Spleen (tissue), 11 donors: Measurements from ENCODE around the gene DICER1. TPM values are rescaled to one million over a fixed set of nuclear protein-coding genes. Genes with fewer than 3 reads are reported as not detected.
A peak's percentile ranks its signal among the peaks of the same experiment; 100 is the strongest.

Experiments used
- DNase-seq: peaks from one replicate; pipeline ENCODE4 v3.0.0-alpha.2; 2020
- H3K27ac ChIP-seq, 8 donors: fragments of 200-600 bp; sonication (generic) in 7 of 8; 1 replicate in 4 of 8; 2 replicates in 4 of 8; pipeline versions ENCODE4 v1.5.0 to v1.8.0; 2016 to 2021; ENCODE audit warnings: inconsistent platforms in 4 of 8, mild to moderate bottlenecking in 4 of 8, moderate library complexity in 1 of 8
- H3K27me3 ChIP-seq, 7 donors: fragments of 200-600 bp; sonication (generic) in 6 of 7; replicated peaks in 1 of 7; 1 replicate in 4 of 7; 2 replicates in 3 of 7; pipeline versions ENCODE4 v1.5.0 to v1.8.0; 2016 to 2021; ENCODE audit warnings: inconsistent platforms in 3 of 7, mild to moderate bottlenecking in 1 of 7
- H3K36me3 ChIP-seq, 6 donors: fragments of 200-600 bp; sonication (generic) in 5 of 6; 1 replicate in 4 of 6; 2 replicates in 2 of 6; pipeline versions ENCODE4 v1.5.0 to v1.8.0; 2016 to 2021; ENCODE audit warnings: inconsistent platforms in 2 of 6
- H3K4me1 ChIP-seq, 6 donors: fragments of 200-600 bp; sonication (generic) in 5 of 6; 1 replicate in 3 of 6; 2 replicates in 3 of 6; pipeline versions ENCODE4 v1.5.0 to v1.8.0; 2016 to 2021; ENCODE audit warnings: inconsistent platforms in 3 of 6
- H3K4me3 ChIP-seq, 8 donors: fragments of 200-600 bp; sonication (generic) in 7 of 8; 1 replicate in 4 of 8; 2 replicates in 4 of 8; pipeline versions ENCODE4 v1.5.0 to v1.8.0; 2016 to 2021; ENCODE audit warnings: inconsistent platforms in 4 of 8, mild to moderate bottlenecking in 4 of 8, moderate library complexity in 2 of 8
- H3K9me3 ChIP-seq, 8 donors: fragments of 200-600 bp; sonication (generic) in 7 of 8; 1 replicate in 4 of 8; 2 replicates in 4 of 8; pipeline versions ENCODE4 v1.5.0 to v1.8.0; 2016 to 2021; ENCODE audit warnings: inconsistent platforms in 4 of 8
- POLR2A ChIP-seq, 3 donors: fragments of 450-650 bp; IDR thresholded peaks; one replicate each; pipeline ENCODE4 v1.5.1; 2017; ENCODE audit warnings: antibody characterized with exemption in 3 of 3, mild to moderate bottlenecking in 1 of 3
- POLR2AphosphoS5 ChIP-seq, 3 donors: sonication (generic); formaldehyde crosslinking; IDR thresholded peaks; one replicate each; pipeline ENCODE4 v1.5.1; 2017; ENCODE audit warnings: antibody characterized with exemption in 3 of 3
- WGBS, 5 donors: extraction: QIAGEN DNeasy Blood & Tissue Kit in 3 of 5; methylation state at CpG; one replicate each; pipeline versions ENCODE4 v1.1.5 to v1.1.7; 2013 to 2018; 5-methylcytosine and 5-hydroxymethylcytosine counted together
- intact Hi-C: fragments of 100-400 bp; cut with DNase I; formaldehyde crosslinking; loops from one replicate; pipeline ENCODE4 v1.15.0; 2023; ENCODE audit warnings: low total_unique reads
- polyA plus RNA-seq, 3 donors: library from polyadenylated mRNA; stranded (reverse); fragments of 200-250 nt; gene quantifications; one replicate each; pipeline ENCODE4 v1.2.1, GENCODE V29; 2013
- total RNA-seq, 7 donors: library from RNA; depleted of rRNA in 3 of 7; stranded (reverse); fragments of >200 nt in 3 of 7; fragmentation: NEBNext Ultra II Directional in 4 of 7; extraction: Animal tissue kit (Norgen Biotek cat#: 25700) in 4 of 7; gene quantifications; one replicate each; pipeline versions ENCODE4 v1.1.0 to v1.2.1, GENCODE V29; 2016 to 2021
- TF ChIP-seq, protein P1 (sequence below), 11 experiments: fragments of 200-600 bp in 7 of 11; fragments of 450-650 bp in 4 of 11; sonication (generic) in 4 of 11; IDR thresholded peaks in 8 of 11; conservative IDR thresholded peaks in 3 of 11; 1 replicate in 7 of 11; 2 replicates in 4 of 11; pipeline versions ENCODE4 v1.4.0 to v1.8.0; 2016 to 2021; ENCODE audit warnings: antibody characterized with exemption in 11 of 11, inconsistent platforms in 4 of 11, mild to moderate bottlenecking in 1 of 11
- donor health status: healthy with polysubstance abuse.
- donor health status: DM: no; HTN: no; CAD: no; lungs with moderate emphysema.
- donor health status: DM: no; HTN: no; CAD: no.
- donor health status: Bipolar disorder and iron deficiency.
- donor health status: healthy.
- donor health status: DM: no; HTN: no; CAD: no.
- donor health status: DM: yes; HTN: yes; CAD: no.

The DICER1 gene
- total and polyA plus RNA-seq, 10 donors: 7.1 to 124 (median 73.5) TPM

DNA sequence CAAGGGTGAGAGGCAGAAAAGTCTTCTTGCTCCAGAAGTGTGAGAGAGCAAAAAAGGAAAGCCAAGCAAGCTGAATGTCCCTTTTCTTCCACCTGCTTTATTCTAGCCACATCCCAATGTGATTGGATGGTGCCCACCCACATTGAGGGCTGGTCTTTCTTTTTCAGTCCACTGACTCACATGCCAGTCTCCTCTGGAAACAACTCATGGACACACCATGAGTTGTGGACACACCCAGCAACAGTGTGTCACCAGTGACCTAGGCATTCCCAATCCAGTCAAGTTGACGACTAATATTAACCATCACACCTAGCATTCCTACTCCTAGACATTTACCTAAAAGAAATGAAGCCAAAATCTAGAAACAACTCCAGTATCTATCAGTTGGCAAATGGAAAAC lies 7.2 kb upstream of the DICER1 start:
- Histone ChIP-seq H3K9me3 (peaks cover 0 to 27% (median 16%) of the 10 kb centered on the region in 8 donors), H3K4me3 (no peak overlapping the region), H3K27me3 (no peaks in the 10 kb centered on the region), H3K4me1 (peaks cover 0 to 13% (median 3%) of the 10 kb centered on the region in 6 donors), H3K36me3 (no peaks in the 10 kb centered on the region), H3K27ac (no peak overlapping the region)
- DNase-seq: no peak
- intact Hi-C loops: no loop called here
- TF ChIP-seq POLR2A (IDR thresholded peaks at IDR 0.05): no peak
- no peak for TF ChIP-seq POLR2AphosphoS5 (IDR thresholded peaks at IDR 0.05)
- TF ChIP-seq, protein P1, sequence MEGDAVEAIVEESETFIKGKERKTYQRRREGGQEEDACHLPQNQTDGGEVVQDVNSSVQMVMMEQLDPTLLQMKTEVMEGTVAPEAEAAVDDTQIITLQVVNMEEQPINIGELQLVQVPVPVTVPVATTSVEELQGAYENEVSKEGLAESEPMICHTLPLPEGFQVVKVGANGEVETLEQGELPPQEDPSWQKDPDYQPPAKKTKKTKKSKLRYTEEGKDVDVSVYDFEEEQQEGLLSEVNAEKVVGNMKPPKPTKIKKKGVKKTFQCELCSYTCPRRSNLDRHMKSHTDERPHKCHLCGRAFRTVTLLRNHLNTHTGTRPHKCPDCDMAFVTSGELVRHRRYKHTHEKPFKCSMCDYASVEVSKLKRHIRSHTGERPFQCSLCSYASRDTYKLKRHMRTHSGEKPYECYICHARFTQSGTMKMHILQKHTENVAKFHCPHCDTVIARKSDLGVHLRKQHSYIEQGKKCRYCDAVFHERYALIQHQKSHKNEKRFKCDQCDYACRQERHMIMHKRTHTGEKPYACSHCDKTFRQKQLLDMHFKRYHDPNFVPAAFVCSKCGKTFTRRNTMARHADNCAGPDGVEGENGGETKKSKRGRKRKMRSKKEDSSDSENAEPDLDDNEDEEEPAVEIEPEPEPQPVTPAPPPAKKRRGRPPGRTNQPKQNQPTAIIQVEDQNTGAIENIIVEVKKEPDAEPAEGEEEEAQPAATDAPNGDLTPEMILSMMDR (IDR thresholded peaks at IDR 0.05 in 8 of 11, conservative IDR thresholded peaks at IDR 0.05 in 3 of 11): no peak
- WGBS, 5 donors: 96 to 100% (median 97%) methylated on average over 1 of the region's 1 CpG

DNA sequence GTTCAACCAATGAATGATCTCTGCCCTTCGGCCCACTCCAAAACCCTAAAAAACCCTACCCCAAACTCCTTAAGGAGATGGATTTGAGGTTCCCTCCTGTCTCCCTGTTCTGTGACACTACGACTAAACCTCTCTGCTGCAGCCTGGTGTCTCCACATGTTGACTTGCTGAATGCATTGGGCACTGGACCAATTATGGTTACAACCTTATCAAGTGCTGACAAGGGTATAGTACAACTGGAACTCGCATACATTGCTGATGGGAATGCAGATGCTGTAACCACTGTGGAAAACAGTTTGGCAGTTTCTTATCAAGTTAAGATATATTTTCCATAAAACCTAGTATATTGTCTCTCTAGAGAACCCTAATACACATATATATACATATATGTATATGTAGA lies 6.3 kb upstream of the DICER1 start:
- TF ChIP-seq, protein P1 (IDR thresholded peaks at IDR 0.05 in 8 of 11, conservative IDR thresholded peaks at IDR 0.05 in 3 of 11): no peak
- TF ChIP-seq POLR2AphosphoS5 (IDR thresholded peaks at IDR 0.05) (no peak), POLR2A (IDR thresholded peaks at IDR 0.05) (no peak)
- Histone ChIP-seq H3K4me1 (peaks cover 0 to 20% (median 6%) of the 10 kb centered on the region in 6 donors), H3K4me3 (no peak overlapping the region), H3K9me3 (peaks cover 0 to 27% (median 16%) of the 10 kb centered on the region in 8 donors), H3K27me3 (no peaks in the 10 kb centered on the region), H3K36me3 (no peaks in the 10 kb centered on the region), H3K27ac (peak overlapping the region in 3 of 8 donors; percentile 7 to 42 (median 25))
- intact Hi-C loops: no loop called here
- no peak for DNase-seq
- WGBS, 5 donors: 89 to 95% (median 94%) methylated on average over 3 of the region's 3 CpGs

DNA sequence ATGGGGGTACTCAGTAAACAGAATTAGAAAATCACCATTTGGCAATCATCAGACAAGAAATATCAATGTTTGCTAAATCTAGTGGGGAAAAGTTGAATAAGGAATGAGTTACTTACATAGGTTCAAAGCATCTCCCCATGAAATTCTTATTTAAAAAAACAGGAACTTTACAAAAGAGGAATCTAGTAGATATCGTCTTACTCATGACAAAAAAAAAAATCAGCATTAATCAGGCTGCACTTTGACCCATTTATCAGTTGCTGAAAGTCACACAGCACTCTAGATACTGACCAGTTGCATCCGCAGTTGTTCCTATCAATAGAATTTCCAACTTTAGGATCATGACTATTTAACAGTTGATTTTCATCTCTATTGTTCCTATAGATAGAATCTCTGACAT lies 5.8 kb upstream of the DICER1 start:
- H3K36me3 ChIP-seq: no peaks in the 10 kb centered on the region
- no peak overlapping the region for H3K4me3 ChIP-seq
- TF ChIP-seq POLR2AphosphoS5 (IDR thresholded peaks at IDR 0.05): no peak
- no peak for TF ChIP-seq POLR2A (IDR thresholded peaks at IDR 0.05)
- TF ChIP-seq, protein P1 (IDR thresholded peaks at IDR 0.05 in 8 of 11, conservative IDR thresholded peaks at IDR 0.05 in 3 of 11): no peak
- H3K4me1 ChIP-seq: peaks cover 5 to 25% (median 11%) of the 10 kb centered on the region in 6 donors
- H3K27me3 ChIP-seq: no peaks in the 10 kb centered on the region
- 31 to 67% (median 52%) methylated on average over 2 of the region's 2 CpGs for WGBS, 5 donors
- intact Hi-C loops: no loop called here
- peak overlapping the region in 3 of 8 donors; percentile 7 to 42 (median 25) for H3K27ac ChIP-seq
- peaks cover 0 to 27% (median 16%) of the 10 kb centered on the region in 8 donors for H3K9me3 ChIP-seq
- no peak for DNase-seq

DNA sequence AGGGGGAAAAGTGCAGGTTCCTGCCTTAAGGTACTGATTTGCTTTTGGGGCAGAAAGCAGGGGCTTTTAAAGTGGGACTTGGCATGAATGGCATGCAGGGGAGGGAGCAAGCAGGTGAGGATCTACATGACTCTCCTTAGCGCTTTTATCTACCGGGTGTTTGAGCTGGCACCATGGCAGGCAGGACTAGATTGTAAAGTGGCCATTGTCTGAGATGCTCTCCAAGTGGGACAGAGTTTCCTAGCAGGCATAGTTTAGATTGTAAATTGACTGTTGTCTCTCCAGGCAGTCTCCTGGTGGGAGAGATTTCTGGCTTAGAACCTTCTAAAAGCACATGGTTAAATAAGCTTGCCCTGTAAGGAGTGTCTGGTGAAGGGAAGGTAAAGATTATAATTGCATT lies 5.3 kb upstream of the DICER1 start:
- Histone ChIP-seq H3K4me3 (no peak overlapping the region), H3K27ac (peak overlapping the region in 3 of 8 donors; percentile 7 to 26 (median 25)), H3K27me3 (no peaks in the 10 kb centered on the region), H3K9me3 (peaks cover 0 to 25% (median 16%) of the 10 kb centered on the region in 8 donors), H3K4me1 (peaks cover 8 to 30% (median 15%) of the 10 kb centered on the region in 6 donors), H3K36me3 (no peaks in the 10 kb centered on the region)
- TF ChIP-seq, protein P1 (IDR thresholded peaks at IDR 0.05 in 8 of 11, conservative IDR thresholded peaks at IDR 0.05 in 3 of 11): no peak
- TF ChIP-seq POLR2AphosphoS5 (IDR thresholded peaks at IDR 0.05): no peak
- no peak for TF ChIP-seq POLR2A (IDR thresholded peaks at IDR 0.05)
- 80 to 93% (median 89%) methylated on average over 2 of the region's 2 CpGs for WGBS, 5 donors
- intact Hi-C loops: no loop called here
- DNase-seq: no peak
